Neutrophil (primary cell): ENCODE measurements around the gene ETNK2.

Experiments
- H3K27ac ChIP-seq: fragments of 200-600 bp; sonication (generic); 2 replicates; pipeline ENCODE4 v1.5.1; 2016; ENCODE audit warnings: mild to moderate bottlenecking, moderate library complexity
- H3K27me3 ChIP-seq: fragments of 200-600 bp; sonication (generic); 2 replicates; pipeline ENCODE4 v1.6.0; 2016; ENCODE audit warnings: mild to moderate bottlenecking
- H3K36me3 ChIP-seq: fragments of 200-600 bp; sonication (generic); 2 replicates; pipeline ENCODE4 v1.5.1; 2017
- H3K4me1 ChIP-seq, 2 experiments: fragments of 200-600 bp in 1 of 2; sonication (generic) in 1 of 2; 1 replicate in 1 of 2; 2 replicates in 1 of 2; pipeline versions ENCODE4 v1.5.1 to v1.6.1; 2013 to 2016; ENCODE audit warnings: low read depth in 1 of 2, low read length in 1 of 2, mild to moderate bottlenecking in 1 of 2, moderate library complexity in 1 of 2; ENCODE audit not compliant: control insufficient read depth in 1 of 2, insufficient read depth in 1 of 2
- H3K4me3 ChIP-seq, 2 experiments: fragments of 200-600 bp in 1 of 2; sonication (generic) in 1 of 2; 1 replicate in 1 of 2; 2 replicates in 1 of 2; pipeline ENCODE4 v1.5.1; 2013 to 2016; ENCODE audit warnings: low read depth in 1 of 2, low read length in 1 of 2, mild to moderate bottlenecking in 1 of 2, moderate library complexity in 1 of 2
- H3K9me3 ChIP-seq: fragments of 200-600 bp; sonication (generic); 2 replicates; pipeline ENCODE4 v1.5.1; 2016
- CTCF ChIP-seq: fragments of 200-600 bp; sonication (generic); IDR thresholded peaks from 2 replicates; pipeline ENCODE4 v1.5.1; 2016; ENCODE audit warnings: antibody characterized with exemption

ETNK2 gene

GRCh38 chr1:204151552-204152309 lies at the start of gene ETNK2:
TSS of gene ETNK2 (minus strand) at chr1:204152044. CDS start at chr1:204151852, 192 bp downstream.
- Histone ChIP-seq H3K36me3 (no peaks in the 10 kb centered on the region), H3K27ac (no peak within 1 kb of the TSS), H3K4me3 (peak within 1 kb of the TSS in 1 of 2 experiments; percentile 30), H3K9me3 (no peaks in the 10 kb centered on the region), H3K27me3 (peaks cover 75% of the 10 kb centered on the region), H3K4me1 (peaks cover 0 to 13% of the 10 kb centered on the region in 2 experiments)
- TF ChIP-seq CTCF = no peak

GRCh38 chr1:204201348-204202040 lies 49.6 kb upstream of the ETNK2 start:
- H3K9me3 ChIP-seq = no peaks in the 10 kb centered on the region
- no peaks in the 10 kb centered on the region for H3K36me3 ChIP-seq
- H3K4me3 ChIP-seq = no peak overlapping the region
- peaks cover 54% of the 10 kb centered on the region for H3K27me3 ChIP-seq
- H3K27ac ChIP-seq = no peak overlapping the region
- no peaks in the 10 kb centered on the region for H3K4me1 ChIP-seq
- TF ChIP-seq CTCF = no peak

- Histone ChIP-seq H3K9me3 (no peaks in the 10 kb centered on the region), H3K27ac (no peak overlapping the region), H3K4me3 (no peak overlapping the region), H3K36me3 (no peaks in the 10 kb centered on the region), H3K4me1 (no peaks in the 10 kb centered on the region), H3K27me3 (peaks cover 51% of the 10 kb centered on the region)
- TF ChIP-seq CTCF = no peak
Observed at GRCh38 chr1:204199579-204199978, 47.7 kb upstream of the ETNK2 start.

GRCh38 chr1:204198348-204199340 lies 46.8 kb upstream of the ETNK2 start:
- peaks cover 51% of the 10 kb centered on the region for H3K27me3 ChIP-seq
- H3K27ac ChIP-seq = no peak overlapping the region
- H3K9me3 ChIP-seq = no peaks in the 10 kb centered on the region
- no peak overlapping the region for H3K4me3 ChIP-seq
- no peaks in the 10 kb centered on the region for H3K36me3 ChIP-seq
- no peak for TF ChIP-seq CTCF
- H3K4me1 ChIP-seq = no peaks in the 10 kb centered on the region

GRCh38 chr1:204197068-204197467 lies 45.2 kb upstream of the ETNK2 start:
- Histone ChIP-seq H3K36me3 (no peaks in the 10 kb centered on the region), H3K9me3 (no peaks in the 10 kb centered on the region), H3K27me3 (peaks cover 61% of the 10 kb centered on the region), H3K27ac (no peak overlapping the region), H3K4me3 (no peak overlapping the region), H3K4me1 (no peaks in the 10 kb centered on the region)
- no peak for TF ChIP-seq CTCF
